BJ (cell line): ENCODE data around the gene DIPK1B. TPM values are rescaled to one million over a fixed set of nuclear protein-coding genes. Genes with fewer than 3 reads are reported as not detected.

Experiments used
- CTCF ChIA-PET: fragments of 350-600 bp; formaldehyde crosslinking; extraction: SDS; loops from one replicate; lab custom pipeline; 2021; ENCODE audit warnings: antibody characterized with exemption, inconsistent platforms; lab: Yijun Ruan, JAX
- POLR2A ChIA-PET: fragments of 300-600 bp; sonication (Branson Sonifier 250); formaldehyde crosslinking; extraction: SDS; loops from one replicate; lab custom pipeline; 2021; ENCODE audit warnings: antibody characterized with exemption; lab: Charles Lee
- DNase-seq: peaks from one replicate; pipeline ENCODE4 v3.0.0-alpha.2; 2011; ENCODE audit warnings: low read depth
- H3K27me3 ChIP-seq: 2 replicates; pipeline ENCODE4 v1.6.0; 2011; ENCODE audit warnings: low read length; ENCODE audit not compliant: control insufficient read depth, insufficient read depth
- H3K36me3 ChIP-seq: 2 replicates; pipeline ENCODE4 v1.5.1; 2011; ENCODE audit warnings: low read length; ENCODE audit not compliant: control insufficient read depth, insufficient read depth
- H3K4me3 ChIP-seq: 2 replicates; pipeline ENCODE4 v1.5.1; 2011; ENCODE audit warnings: low read depth, mild to moderate bottlenecking, control low read depth, low read length
- polyA minus RNA-seq: library from RNA; depleted of rRNA, polyadenylated mRNA; stranded (reverse); fragments of >200 nt; gene quantifications from 2 replicates; pipeline ENCODE4 v1.2.3, GENCODE V29; 2011; rRNA and poly(A)+ RNA removed
- polyA plus RNA-seq: library from polyadenylated mRNA; depleted of rRNA; stranded (reverse); fragments of >200 nt; gene quantifications from 2 replicates; pipeline ENCODE4 v1.2.3, GENCODE V29; 2011; rRNA removed
- TF ChIP-seq, protein P1 (sequence below): IDR thresholded peaks from 2 replicates; pipeline ENCODE4 v1.5.1; 2011; ENCODE audit warnings: low read depth, mild to moderate bottlenecking, control low read depth, inconsistent platforms, low read length, moderate library complexity; ENCODE audit not compliant: insufficient read depth

Gene DIPK1B
- polyA plus RNA-seq: 0.17 and 0.42 TPM in 2 replicates
- polyA minus RNA-seq: 0.10 and 0.14 TPM in 2 replicates

DNA sequence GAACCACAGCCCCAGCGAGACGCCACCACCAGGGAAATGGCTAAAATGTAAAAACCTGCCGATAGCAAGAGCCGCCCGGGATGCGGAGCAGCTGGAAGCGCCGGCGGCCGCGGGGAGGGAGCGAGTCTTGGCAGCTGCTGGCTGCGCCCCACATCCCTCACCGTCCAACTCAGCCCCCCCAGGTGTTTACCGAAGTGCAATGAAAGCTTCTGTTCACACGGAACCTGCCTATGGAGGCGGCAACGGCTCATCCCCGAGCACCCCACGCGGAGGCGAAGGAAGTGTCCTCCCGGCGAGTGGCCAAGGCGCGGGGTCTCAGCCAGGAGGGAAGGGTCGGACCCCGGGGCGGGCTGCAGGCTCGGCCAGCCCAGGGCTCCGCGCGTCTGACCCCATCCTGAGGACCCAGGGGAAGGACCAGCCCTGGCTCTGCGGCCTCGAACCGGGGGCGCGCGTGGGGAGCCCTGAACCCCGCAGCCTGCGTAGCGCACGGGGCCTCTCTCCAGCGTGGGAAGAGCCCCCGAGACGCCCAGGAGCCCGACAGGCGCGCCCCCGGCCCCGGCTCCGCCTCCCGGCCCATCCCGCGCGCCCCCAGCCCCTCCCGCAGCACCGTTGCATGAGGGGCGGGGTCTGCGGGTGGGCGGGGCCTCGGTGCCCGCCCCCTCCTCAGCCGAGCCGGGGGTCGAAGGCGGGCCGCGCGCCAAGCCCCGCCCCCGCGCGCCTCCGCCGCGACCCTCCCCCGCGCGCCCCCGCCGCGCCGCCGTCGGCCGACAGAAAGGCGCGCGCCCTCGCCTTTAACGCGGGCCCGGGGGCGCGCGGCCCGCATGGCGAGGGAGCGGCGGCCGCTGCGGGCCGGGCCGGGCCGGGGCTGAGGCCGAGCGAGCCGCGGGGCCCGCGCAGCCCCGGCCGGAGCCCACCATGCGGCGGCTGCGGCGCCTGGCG, at the start of gene DIPK1B:
Gene DIPK1B, plus strand, starts transcription at position 822 of the 939 bp plus-strand sequence. Its CDS starts 94 bp downstream, at position 916.
- TF ChIP-seq, protein P1, sequence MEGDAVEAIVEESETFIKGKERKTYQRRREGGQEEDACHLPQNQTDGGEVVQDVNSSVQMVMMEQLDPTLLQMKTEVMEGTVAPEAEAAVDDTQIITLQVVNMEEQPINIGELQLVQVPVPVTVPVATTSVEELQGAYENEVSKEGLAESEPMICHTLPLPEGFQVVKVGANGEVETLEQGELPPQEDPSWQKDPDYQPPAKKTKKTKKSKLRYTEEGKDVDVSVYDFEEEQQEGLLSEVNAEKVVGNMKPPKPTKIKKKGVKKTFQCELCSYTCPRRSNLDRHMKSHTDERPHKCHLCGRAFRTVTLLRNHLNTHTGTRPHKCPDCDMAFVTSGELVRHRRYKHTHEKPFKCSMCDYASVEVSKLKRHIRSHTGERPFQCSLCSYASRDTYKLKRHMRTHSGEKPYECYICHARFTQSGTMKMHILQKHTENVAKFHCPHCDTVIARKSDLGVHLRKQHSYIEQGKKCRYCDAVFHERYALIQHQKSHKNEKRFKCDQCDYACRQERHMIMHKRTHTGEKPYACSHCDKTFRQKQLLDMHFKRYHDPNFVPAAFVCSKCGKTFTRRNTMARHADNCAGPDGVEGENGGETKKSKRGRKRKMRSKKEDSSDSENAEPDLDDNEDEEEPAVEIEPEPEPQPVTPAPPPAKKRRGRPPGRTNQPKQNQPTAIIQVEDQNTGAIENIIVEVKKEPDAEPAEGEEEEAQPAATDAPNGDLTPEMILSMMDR: no peak
- Histone ChIP-seq H3K36me3 (no peaks in the 10 kb centered on the region), H3K27me3 (peaks cover 6% of the 10 kb centered on the region; the same call in 1 of the 2 replicates), H3K4me3 (no peak within 1 kb of the TSS)
- DNase-seq: no peak
- ChIA-PET CTCF (no interaction called here), POLR2A (no interaction called here)

DNA sequence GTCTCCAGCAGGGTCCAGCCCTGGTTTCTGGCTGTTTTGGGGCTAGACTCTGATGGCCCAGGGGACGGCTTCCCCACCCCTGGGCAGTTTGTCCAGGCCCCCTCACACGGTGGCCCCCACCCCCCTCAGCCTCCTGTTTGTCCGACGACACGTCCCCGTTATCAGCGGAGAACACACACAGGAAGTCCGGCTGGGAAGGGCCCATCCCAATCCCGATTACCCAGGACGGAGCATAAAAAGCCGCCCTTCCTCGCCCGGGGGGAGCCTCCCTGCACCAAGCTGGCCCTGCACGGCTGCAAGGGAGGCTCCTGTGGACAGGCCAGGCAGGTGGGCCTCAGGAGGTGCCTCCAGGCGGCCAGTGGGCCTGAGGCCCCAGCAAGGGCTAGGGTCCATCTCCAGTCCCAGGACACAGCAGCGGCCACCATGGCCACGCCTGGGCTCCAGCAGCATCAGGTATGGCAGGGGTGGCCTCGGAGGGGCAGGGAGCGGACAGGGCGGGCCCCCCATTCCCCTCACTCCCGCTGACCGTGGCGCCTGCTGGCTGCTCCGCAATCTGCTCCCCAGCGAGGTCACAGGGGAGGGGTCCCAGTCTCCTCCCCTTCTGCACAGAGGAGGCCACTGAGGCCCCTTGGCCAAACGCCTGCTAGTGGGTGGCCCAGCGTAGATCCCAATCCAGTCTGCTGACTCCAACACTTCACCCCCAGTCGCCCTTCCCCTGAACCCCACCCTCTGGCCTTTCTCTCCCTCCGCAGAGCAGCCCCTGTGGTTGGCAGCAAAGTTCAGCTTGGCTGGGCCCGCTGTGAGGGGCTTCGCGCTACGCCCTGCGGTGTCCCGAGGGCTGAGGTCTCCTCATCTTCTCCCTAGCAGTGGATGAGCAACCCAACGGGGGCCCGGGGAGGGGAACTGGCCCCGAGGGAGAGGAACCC, 49.5 kb upstream of the DIPK1B start, which contains the start of gene EGFL7:
Gene EGFL7, plus strand, starts transcription at position 261 of the 926 bp plus-strand sequence. CDS start 5,367 bp downstream, outside the sequence.
- Histone ChIP-seq H3K36me3 (no peaks in the 10 kb centered on the region), H3K4me3 (no peak within 1 kb of the TSS), H3K27me3 (peaks cover 5% of the 10 kb centered on the region; the same call in 1 of the 2 replicates)
- ChIA-PET POLR2A (no interaction called here), CTCF (interaction anchor here (1.1 to 2.4 kb wide), 4 partner anchors 9 to 178 kb away, joined by 3 to 11 read pairs (median 6); no protein-coding TSS in a partner anchor)
- DNase-seq: no peak
- TF ChIP-seq, protein P1: no peak

DNA sequence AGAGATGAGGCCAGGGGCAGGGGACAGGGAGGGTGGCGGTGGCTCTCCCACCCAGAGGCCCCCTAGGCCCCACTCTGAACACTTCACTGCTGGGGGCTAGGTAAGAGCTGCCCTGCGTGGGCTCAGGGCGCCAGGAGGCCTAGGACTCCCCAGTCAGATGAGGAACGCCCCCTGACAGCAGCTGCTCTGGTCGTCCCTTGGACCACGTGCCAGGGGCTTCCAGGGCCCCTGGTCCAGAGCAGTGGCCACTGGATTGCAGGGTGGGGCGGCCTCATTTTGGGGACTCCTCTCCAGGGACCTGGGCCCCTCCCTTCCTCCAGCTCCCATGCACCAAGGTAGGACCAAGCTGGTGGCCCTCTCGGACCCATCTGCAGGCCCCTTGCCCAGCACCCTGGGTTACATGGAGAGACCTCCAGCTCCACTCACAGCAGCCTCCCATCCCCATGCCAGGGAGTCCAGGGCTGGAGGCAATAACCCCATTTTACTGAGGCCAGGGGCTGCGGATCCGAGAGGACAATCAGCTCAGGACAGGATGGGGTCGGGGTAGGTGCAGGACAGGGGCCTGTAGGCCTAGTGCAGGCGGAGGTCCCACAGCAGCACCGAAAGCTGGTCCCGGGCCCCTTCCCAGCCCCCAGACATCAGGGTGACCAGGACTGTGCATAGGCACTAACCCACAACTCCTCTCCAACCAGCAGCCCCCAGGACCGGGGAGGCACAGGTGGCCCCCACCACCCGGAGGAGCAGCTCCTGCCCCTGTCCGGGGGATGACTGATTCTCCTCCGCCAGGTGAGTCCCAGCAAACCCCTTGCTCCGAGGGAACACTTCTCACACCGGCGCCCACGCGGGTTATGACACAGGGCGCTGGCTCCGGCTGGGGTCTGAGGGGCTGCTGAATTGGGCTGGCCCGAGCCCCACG, 48.1 kb upstream of the DIPK1B start:
- no peak overlapping the region for H3K4me3 ChIP-seq
- DNase-seq: no peak
- no peaks in the 10 kb centered on the region for H3K36me3 ChIP-seq
- H3K27me3 ChIP-seq: peaks cover 3% of the 10 kb centered on the region; the same call in 1 of the 2 replicates
- TF ChIP-seq, protein P1: no peak
- CTCF ChIA-PET: interaction anchor here (0.6 to 1.6 kb wide), 6 partner anchors 8 to 179 kb away, joined by 3 to 5 read pairs (median 4); no protein-coding TSS in a partner anchor
- POLR2A ChIA-PET: no interaction called here

DNA sequence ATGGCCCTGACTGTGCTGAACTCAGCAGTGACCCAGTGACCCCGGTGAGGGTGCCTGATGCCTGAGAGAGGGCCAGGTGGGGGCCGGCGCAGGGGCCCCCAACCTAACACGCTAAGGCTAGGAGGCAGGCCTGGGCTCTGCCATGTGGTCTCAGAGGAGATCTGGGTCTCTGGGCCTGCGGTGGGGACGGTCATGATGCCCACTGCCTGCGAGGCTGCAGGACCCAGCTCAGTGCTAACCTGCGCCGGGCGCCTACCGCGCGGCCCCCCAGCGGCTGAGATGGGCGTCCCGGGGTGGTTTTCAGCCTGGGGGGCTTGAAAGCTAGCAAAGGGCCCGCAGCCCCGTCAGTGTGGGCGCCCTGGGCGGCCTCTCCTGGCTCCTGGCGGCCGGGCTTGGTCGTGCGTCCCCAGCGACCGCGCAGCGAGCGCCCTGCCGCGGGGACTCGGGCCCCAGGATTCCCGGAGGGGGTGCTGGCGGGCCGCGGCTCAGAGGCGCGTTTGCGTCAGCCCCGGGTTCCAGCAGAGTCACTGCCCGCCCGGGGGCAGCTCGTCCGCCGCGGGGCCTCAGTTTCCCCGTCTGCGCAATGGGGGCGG, 47.2 kb upstream of the DIPK1B start:
- H3K4me3 ChIP-seq: peak overlapping the region; percentile 44
- ChIA-PET CTCF (interaction anchor here (1.6 kb wide), 1 partner anchor 9 kb away, joined by 5 read pairs; no protein-coding TSS in a partner anchor), POLR2A (no interaction called here)
- H3K36me3 ChIP-seq: no peaks in the 10 kb centered on the region
- no peak for DNase-seq
- TF ChIP-seq, protein P1: peak; percentile 31
- no peaks in the 10 kb centered on the region for H3K27me3 ChIP-seq
